A673 (cell line): Measurements from ENCODE around the gene CMPK2. TPM values are rescaled to one million over a fixed set of nuclear protein-coding genes. Genes with fewer than 3 reads are reported as not detected.

Experiments
- BruUV-seq: library from RNA; stranded (reverse); fragments of 400-500 nt; replicated peaks from 2 replicates; lab custom pipeline; 2021; lab: Mats Ljungman, UMichigan
- CTCF ChIA-PET: fragments of 300-600 bp; sonication (Branson Sonifier 250); formaldehyde crosslinking; loops from one replicate; lab custom pipeline; 2022; ENCODE audit warnings: antibody characterized with exemption; lab: Charles Lee
- POLR2A ChIA-PET: fragments of 300-600 bp; sonication (Branson Sonifier 250); formaldehyde crosslinking; loops from one replicate; lab custom pipeline; 2022; ENCODE audit warnings: antibody characterized with exemption; ENCODE audit not compliant: low non-redundant PET; lab: Charles Lee
- DNase-seq: peaks from one replicate; pipeline ENCODE4 v3.0.0-alpha.2; 2015; ENCODE audit warnings: low spot score
- H3K27ac ChIP-seq: fragments of 200-600 bp; sonication (generic); 2 replicates; pipeline ENCODE4 v1.5.1; 2016; ENCODE audit warnings: mixed run types, low read depth, mild to moderate bottlenecking, mixed read lengths, antibody characterized with exemption, low read length; ENCODE audit not compliant: poor library complexity, severe bottlenecking
- H3K27me3 ChIP-seq: fragments of 200-600 bp; sonication (generic); replicated peaks from 2 replicates; pipeline ENCODE4 v1.6.1; 2017; ENCODE audit warnings: mixed run types, low read depth, mild to moderate bottlenecking, mixed read lengths, antibody characterized with exemption, low read length; ENCODE audit not compliant: insufficient read depth, poor library complexity
- H3K36me3 ChIP-seq: fragments of 200-600 bp; sonication (generic); 2 replicates; pipeline ENCODE4 v1.6.1; 2016; ENCODE audit warnings: mixed run types, mild to moderate bottlenecking, mixed read lengths, antibody characterized with exemption, low read length; ENCODE audit not compliant: insufficient read depth, poor library complexity, severe bottlenecking
- H3K4me1 ChIP-seq: fragments of 200-600 bp; sonication (generic); 2 replicates; pipeline ENCODE4 v1.6.1; 2017; ENCODE audit warnings: mixed run types, mild to moderate bottlenecking, mixed read lengths, antibody characterized with exemption, low read length; ENCODE audit not compliant: insufficient read depth, poor library complexity, severe bottlenecking
- H3K4me3 ChIP-seq: fragments of 200-600 bp; sonication (generic); 2 replicates; pipeline ENCODE4 v1.5.1; 2016; ENCODE audit warnings: low read depth, mixed run types, mild to moderate bottlenecking, mixed read lengths, low read length; ENCODE audit not compliant: poor library complexity, severe bottlenecking
- H3K9me3 ChIP-seq: fragments of 200-600 bp; sonication (generic); 2 replicates; pipeline ENCODE4 v1.6.1; 2016; ENCODE audit warnings: mixed run types, low read depth, mild to moderate bottlenecking, mixed read lengths, antibody characterized with exemption, low read length; ENCODE audit not compliant: poor library complexity, severe bottlenecking
- CTCF ChIP-seq: fragments of 300-800, 200-600 bp; sonication (generic); conservative IDR thresholded peaks from 2 replicates; pipeline ENCODE4 v1.5.1; 2017; ENCODE audit warnings: low read depth, mild to moderate bottlenecking, antibody characterized with exemption, low read length, moderate library complexity, mixed read lengths
- EZH2 ChIP-seq: fragments of 200-600 bp; sonication (generic); IDR thresholded peaks from 2 replicates; pipeline ENCODE4 v1.6.1; 2017; ENCODE audit warnings: borderline replicate concordance, low read depth, mild to moderate bottlenecking, mixed read lengths, antibody characterized with exemption, low read length; ENCODE audit not compliant: poor library complexity, severe bottlenecking
- intact Hi-C: fragments of 100-400 bp; cut with micrococcal nuclease; formaldehyde crosslinking; loops from one replicate; pipeline ENCODE4 v1.10.0; 2022; ENCODE audit not compliant: unreplicated experiment
- total RNA-seq: library from RNA; stranded (reverse); gene quantifications from 2 replicates; pipeline ENCODE4 v1.2.3, GENCODE V29; 2021

CMPK2 gene
- total RNA-seq, 1 experiment from 2014 or later = 4.6 TPM

GRCh38 chr2:6876309-6876708 is 10.6 kb upstream of the CMPK2 start:
- CTCF ChIA-PET = no interaction called here
- no TSS peak for BruUV-seq

GRCh38 chr2:6874032-6874431 is 8.3 kb upstream of the CMPK2 start:
- H3K9me3 ChIP-seq = peaks cover 5% of the 10 kb centered on the region
- ChIA-PET POLR2A (no interaction called here), CTCF (no interaction called here)
- H3K36me3 ChIP-seq = no peaks in the 10 kb centered on the region
- H3K4me1 ChIP-seq = no peaks in the 10 kb centered on the region
- no peaks in the 10 kb centered on the region for H3K27me3 ChIP-seq
- TF ChIP-seq EZH2 = no peak
- no peak for TF ChIP-seq CTCF
- H3K4me3 ChIP-seq = no peak overlapping the region
- BruUV-seq = no TSS peak
- H3K27ac ChIP-seq = no peak overlapping the region
- intact Hi-C loops = no loop called here
- no peak for DNase-seq

More at GRCh38 chr2:6876309-6876708, 10.6 kb upstream of the CMPK2 start:
- TF ChIP-seq CTCF (no peak), EZH2 (no peak)
- intact Hi-C loops = no loop called here
- Histone ChIP-seq H3K36me3 (no peaks in the 10 kb centered on the region), H3K4me1 (no peaks in the 10 kb centered on the region), H3K27ac (no peak overlapping the region), H3K27me3 (no peaks in the 10 kb centered on the region), H3K9me3 (peaks cover 5% of the 10 kb centered on the region), H3K4me3 (no peak overlapping the region)
- no peak for DNase-seq
- POLR2A ChIA-PET = no interaction called here

GRCh38 chr2:6872394-6872793 is 6.7 kb upstream of the CMPK2 start:
- H3K4me3 ChIP-seq = no peak overlapping the region
- CTCF ChIA-PET = no interaction called here
- H3K36me3 ChIP-seq = no peaks in the 10 kb centered on the region
- H3K27me3 ChIP-seq = no peaks in the 10 kb centered on the region
- POLR2A ChIA-PET = no interaction called here
- no peak overlapping the region for H3K27ac ChIP-seq
- peaks cover 5% of the 10 kb centered on the region for H3K9me3 ChIP-seq
- intact Hi-C loops = no loop called here
- H3K4me1 ChIP-seq = no peaks in the 10 kb centered on the region
- TF ChIP-seq EZH2 = no peak
- TF ChIP-seq CTCF = no peak
- BruUV-seq = no TSS peak
- no peak for DNase-seq
